A172 (cell line): Measurements from ENCODE around the gene KRT81. TPM values are rescaled to one million over a fixed set of nuclear protein-coding genes. Genes with fewer than 3 reads are reported as not detected.
"Not testable (repeated sequence)": the region's sequence is repeated elsewhere in the genome, so short reads cannot be mapped to it uniquely, and the experiment has no call there.

ENCODE experiments used
- DNase-seq: peaks from one replicate; pipeline ENCODE4 v3.0.0-alpha.2; 2015; ENCODE audit warnings: low spot score
- total RNA-seq: library from RNA; depleted of rRNA; stranded (reverse); fragments of >200 nt; shearing (Covaris generic); gene quantifications from 2 replicates; pipeline ENCODE4 v1.2.3, GENCODE V29; 2014

KRT81 gene
- total RNA-seq, 1 experiment from 2014 or later, result 66.4 TPM

GRCh38 chr12:52296572-52297215 is 5.4 kb upstream of the KRT81 start:
- no peak for DNase-seq

- DNase-seq, result peak; percentile 20
These were observed 4.3 kb upstream of the KRT81 start for GRCh38 chr12:52295663-52296062.

GRCh38 chr12:52294803-52295202 is 3.5 kb upstream of the KRT81 start:
- no peak for DNase-seq

- DNase-seq, result no peak
These were observed 2.6 kb upstream of the KRT81 start for GRCh38 chr12:52293926-52294325.

DNA sequence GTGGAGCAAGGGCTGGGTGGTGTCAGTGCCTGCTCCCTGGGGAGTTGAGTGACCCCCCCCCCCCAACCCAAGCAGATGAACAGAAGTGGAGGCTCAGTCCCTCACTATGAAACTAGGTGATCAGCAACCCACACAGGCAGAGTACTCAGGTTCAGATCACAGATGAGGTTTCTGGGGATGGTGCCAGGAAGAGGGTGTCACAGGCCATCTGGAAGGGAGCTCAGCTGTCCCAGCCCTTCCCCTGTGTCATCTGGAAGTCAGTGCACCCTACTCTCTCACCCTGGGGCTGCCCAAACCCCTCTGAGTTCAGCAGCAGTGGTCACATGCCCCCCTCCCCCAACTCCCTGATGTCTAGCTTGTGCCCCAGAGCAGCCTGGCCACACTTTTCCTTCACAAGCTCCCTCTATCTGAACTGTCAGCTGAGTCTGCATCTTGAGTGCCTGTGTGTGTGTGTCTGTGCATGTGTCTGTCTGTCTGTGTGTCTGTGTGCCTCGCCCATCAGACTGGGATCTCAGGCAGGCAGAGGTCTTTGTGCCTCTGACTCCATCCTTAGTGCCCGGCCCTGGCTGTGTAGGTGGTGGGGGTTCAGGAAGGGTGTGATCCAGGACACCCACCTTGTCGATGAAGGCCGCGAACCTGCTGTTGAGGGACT is 725 bp downstream of the KRT81 start:
- DNase-seq, result not testable (repeated sequence)

DNA sequence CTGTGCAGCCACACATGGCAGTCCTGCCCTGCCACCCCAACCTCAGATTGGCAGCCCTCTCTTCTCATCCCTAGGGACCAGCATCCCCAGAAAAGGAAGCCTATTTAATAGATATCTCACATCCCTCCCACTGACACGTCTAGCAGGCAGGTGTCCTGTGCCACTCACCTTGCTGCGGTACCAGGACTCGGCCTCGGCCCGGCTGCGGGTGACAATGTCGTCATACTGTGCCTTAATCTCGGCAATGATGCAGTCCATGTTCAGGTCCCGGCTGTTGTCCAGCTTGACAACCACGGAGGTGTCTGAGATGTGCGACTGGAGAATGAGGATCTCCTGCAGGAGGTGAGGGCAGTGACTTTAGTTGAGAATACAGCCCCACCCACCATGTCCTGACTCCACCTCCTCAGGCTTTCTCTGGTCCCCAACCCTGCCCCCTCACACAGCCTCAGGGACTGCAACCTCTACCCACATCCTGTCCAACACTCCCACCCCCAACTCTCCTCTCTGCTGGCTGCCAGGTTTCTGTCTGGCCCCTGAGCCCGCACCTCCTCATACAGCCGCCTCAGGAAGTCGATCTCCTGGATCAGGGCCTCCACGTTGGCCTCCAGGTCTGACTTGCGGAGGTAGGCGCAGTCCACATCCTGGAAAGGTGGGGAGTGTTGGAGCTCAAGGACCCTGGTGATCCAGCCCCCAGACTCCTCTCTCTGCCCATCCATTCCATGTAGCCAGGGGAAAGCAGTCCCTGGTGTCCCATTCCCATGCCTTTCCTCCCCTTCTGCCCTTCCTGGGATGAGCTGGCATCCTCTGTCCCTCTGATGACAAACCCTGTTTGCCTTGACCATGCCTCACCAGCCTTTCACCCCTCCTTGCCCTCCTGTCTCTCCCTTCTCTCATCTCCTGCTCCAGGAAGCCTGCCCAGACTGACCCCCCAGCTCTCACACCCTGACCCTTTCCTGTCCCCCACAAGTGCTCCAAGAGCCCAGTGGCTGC is 3.2 kb downstream of the KRT81 start:
- DNase-seq, result peak; percentile 77

DNA sequence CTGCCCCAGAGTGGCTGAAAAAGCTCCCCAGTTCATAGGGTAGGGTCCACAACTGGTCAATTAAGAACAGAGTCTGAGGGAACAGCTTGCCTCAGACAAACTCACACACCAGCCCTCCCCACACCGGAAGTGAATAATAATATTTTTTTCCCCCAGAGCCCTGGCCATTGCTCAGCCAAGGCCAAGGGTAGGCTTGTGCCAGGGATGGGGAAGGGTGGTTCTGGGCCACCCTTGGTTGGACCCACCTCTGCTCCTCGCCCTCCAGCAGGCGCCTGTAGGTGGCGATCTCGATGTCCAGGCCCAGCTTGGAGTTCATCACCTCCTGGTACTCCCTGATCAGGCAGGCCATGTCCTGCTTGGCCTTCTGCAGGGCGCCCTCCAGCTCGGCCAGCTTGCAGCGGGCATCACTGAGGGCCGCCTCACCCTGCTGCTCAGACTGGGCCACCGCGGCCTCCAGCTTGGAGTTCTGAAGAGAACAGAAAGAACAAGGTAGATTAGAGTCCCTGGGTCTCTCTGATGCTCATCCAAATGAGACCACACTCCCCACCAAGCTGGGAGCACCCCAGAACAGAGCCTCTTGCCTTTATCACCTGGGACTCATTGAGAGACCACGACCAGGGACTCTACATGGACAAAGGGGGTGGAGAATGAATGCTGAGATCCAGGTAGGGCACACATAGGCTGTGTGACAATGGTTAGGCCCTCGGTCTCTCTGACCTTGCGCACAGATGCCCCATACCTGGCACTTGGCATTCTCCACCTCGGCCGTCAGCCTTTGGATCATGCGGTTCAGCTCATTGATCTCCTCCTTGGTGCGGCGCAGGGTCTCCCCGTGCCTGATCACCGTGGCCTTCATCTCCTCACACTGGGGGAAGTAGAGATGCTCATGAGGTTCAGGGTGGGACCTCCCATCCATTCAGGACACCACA is 4.2 kb downstream of the KRT81 start:
- DNase-seq, result not testable (repeated sequence)

DNA sequence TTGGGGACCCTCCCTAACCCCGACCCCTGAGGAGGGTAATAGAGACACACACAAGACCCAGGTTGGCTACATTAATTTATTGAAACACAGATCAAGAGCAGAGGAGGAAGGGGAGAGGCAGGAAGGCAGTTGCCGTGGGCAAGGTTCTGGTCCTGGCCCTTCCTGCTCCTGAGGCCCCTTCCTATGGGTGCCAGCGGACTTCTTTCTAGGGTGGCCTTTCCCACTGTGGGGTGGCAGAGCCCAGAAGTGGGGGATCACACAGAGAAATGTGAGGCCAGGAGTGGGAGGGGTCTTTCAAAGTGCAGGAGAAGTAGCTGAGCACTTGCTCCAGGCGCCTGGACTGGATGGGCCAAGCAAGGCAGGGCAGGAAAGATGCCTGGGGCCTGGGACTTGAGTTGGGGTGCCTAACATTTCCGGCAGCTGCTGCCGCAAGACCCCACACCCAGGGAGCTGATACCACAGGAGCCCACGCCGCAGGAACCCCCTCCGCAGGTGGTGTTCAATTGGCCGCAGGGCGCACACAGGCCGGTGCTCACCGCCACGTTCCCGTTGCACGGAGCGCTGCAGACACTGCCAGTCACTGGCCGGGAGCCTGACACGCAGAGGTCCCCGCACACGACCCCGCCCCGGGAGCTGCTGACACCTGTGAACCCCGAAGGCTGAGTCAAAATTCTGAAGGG is 5.3 kb downstream of the KRT81 start:
- no peak for DNase-seq

DNA sequence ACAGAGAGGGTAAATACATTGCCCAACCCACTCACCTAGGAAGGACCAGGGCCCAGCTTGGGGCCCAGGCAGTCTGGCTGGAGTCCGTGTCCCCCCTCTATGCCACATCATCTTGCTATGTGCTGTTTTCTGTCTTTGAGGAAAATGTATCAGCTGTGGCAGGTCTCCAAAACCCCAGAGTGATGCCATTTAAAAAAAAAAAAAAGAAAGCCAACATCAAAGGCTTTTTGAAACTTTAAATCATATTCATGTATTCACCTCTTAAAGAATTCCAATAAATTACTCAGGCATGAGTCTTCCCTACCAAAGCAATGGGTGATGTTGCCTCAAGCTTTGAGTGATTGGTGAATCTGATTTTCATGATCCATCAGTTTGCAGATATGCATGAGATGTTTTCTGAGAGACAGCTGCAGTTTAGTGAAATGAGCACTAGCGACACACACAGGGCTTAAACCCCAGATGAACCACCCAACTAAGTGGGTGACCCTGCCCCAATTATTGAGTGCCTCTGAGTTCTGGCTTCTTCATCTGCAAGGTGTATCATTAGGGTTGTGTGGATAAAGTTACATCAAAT is 6.1 kb downstream of the KRT81 start:
- peak; percentile 73 for DNase-seq

- no peak for DNase-seq
These were observed 6.7 kb downstream of the KRT81 start for GRCh38 chr12:52284562-52285171.

DNA sequence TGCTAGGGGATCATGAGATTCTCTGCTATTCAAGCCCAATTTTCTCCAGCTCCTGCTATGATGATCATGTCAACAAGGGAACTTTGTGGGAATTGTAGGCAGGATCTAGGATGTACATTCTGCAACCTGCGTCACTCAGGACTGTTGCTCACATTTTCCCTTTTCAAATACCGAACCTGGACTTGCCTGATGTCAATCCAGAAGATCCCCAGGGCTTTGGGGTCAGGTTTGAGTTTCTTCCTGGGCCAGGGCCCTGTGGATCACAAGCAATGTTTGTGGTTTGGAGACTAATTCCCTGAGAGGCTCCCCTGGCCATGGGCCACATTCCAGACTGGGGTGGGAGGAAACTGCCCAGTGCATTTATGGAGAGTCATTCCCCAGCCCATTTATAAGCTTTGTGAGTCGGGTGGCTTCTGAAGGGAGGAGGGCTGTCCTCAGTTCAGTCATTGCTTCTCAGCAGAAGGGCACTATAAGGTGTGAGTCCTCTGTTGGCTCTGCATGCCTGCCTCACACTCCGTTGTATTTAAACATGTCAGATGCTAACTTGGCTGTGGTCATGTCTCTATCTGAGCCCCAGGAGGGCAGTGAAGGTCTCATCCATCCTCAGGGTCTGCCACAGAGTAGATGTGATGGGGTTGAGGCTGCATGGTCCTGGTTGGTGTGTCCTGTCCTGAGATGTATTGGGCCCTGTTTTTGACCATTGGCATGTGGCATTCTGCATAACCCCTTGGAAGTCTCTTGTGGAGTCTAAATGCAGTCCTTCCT is 10.4 kb downstream of the KRT81 start:
- DNase-seq, result peak; percentile 98

DNA sequence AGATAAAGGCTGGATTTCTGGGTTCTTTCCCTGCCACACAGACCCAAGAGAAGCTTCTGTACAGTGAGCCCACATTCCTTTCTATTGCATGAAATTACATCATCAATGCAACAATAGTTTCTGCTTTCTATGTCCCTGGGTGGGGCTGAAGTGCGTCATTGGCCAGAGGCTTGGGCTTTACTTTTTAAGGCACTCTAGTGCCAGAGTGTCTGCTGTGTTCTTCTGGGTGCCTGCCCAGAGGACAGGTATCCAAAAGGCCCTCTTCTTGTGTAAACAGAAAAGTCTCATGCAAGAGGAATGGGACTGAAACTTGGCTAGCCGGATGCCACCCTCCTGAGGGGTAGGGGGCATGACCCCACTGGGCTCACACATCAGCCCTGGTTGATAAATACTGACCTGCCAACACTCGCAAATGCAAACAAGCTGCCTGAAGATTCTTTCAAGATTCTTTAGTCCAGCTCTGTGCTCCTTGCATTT is 11.0 kb downstream of the KRT81 start:
- DNase-seq, result peak; percentile 97

- no peak for DNase-seq
These were observed 11.7 kb downstream of the KRT81 start for GRCh38 chr12:52279422-52280318.

- DNase-seq, result peak; percentile 59
These were observed 12.5 kb downstream of the KRT81 start for GRCh38 chr12:52278575-52279421.

DNA sequence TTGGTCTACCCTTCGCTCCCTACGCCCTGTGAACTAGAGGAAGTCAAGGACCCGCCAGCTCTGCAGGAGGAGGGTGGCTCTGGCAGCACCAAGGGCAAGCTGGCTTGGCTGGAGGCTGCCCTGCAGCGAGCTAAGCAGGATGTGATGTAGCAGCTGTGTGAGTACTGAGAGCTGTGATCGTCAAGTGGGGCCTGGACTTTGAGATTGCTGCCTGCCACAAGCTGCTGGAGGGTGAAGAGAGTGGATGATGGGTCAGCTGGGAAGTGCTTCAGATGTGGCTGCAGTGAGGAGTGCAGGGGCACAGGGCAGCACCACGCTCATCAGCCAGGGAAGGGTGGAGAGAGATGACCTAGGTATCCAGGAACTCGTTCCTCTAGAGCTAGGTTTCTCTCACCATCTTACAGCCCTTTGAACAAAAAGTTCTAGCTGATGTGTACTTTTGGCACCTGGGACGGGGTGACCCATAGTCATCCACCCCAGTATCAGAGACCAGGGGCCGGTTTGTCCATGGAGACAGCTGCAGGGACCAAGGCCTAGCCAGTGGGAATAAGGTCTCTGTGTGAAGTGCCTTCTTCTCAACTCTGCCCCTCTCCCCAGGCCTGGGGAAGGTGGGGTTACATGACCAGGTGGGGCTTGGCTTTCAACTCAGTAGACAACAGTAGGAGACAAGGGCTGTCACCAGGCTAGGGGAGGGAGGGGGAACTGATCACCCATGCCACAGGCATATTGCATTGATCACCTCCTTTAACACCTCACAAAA is 13.7 kb downstream of the KRT81 start:
- no peak for DNase-seq

GRCh38 chr12:52275686-52276085 is 15.6 kb downstream of the KRT81 start:
- DNase-seq, result no peak
